NT2/D1 (cell line): ENCODE data around the gene GPR17.

Experiments
- SUZ12 ChIP-seq: IDR thresholded peaks from 2 replicates; pipeline ENCODE4 v1.6.1; 2011; ENCODE audit not compliant: insufficient read length, insufficient read depth; ENCODE audit errors: extremely low read depth
- YY1 ChIP-seq: IDR thresholded peaks from 2 replicates; pipeline ENCODE4 v1.6.1; 2011; ENCODE audit not compliant: insufficient read length, insufficient read depth
- ZNF274 ChIP-seq: IDR thresholded peaks from 2 replicates; pipeline ENCODE4 v1.6.1; 2011; ENCODE audit warnings: mild to moderate bottlenecking, low read depth, low read length

GRCh38 chr2:127688405-127688804, 42.5 kb downstream of the GPR17 start:
- no peak for TF ChIP-seq YY1
- TF ChIP-seq ZNF274: no peak
- TF ChIP-seq SUZ12: no peak
